Measurements from ENCODE around the gene PATL1.

The PATL1 gene

GRCh38 chr11:59674291-59674690 is 5.5 kb upstream of the PATL1 start:
- no peak overlapping the region for H3K4me3 ChIP-seq (ENCODE audit: insufficient read depth, low read depth, low read length)
- 92 to 100% methylated on average over 1 of the region's 2 CpGs for WGBS, 2 experiments
- H3K27ac ChIP-seq (ENCODE audit: insufficient read depth, low read depth, low read length, poor library complexity, severe bottlenecking), result no peak overlapping the region
- no peaks in the 10 kb centered on the region for H3K9me3 ChIP-seq (ENCODE audit: control insufficient read depth, low read length)
- H3K4me1 ChIP-seq (ENCODE audit: control insufficient read depth, insufficient read depth, low read length), result no peaks in the 10 kb centered on the region
- H3K27me3 ChIP-seq (ENCODE audit: control insufficient read depth, insufficient read depth, low read length, poor library complexity, severe bottlenecking), result no peaks in the 10 kb centered on the region
- H3K36me3 ChIP-seq (ENCODE audit: control insufficient read depth, insufficient read depth, low read length), result no peaks in the 10 kb centered on the region

- WGBS, 2 experiments, result 82 to 96% methylated on average over 2 of the region's 2 CpGs
Measured at GRCh38 chr11:59673291-59673690, 4.5 kb upstream of the PATL1 start.

GRCh38 chr11:59671471-59671870 is 2.6 kb upstream of the PATL1 start:
- Histone ChIP-seq H3K27me3 (ENCODE audit: control insufficient read depth, insufficient read depth, low read length, poor library complexity, severe bottlenecking) (no peaks in the 10 kb centered on the region), H3K9me3 (ENCODE audit: control insufficient read depth, low read length) (no peaks in the 10 kb centered on the region), H3K36me3 (ENCODE audit: control insufficient read depth, insufficient read depth, low read length) (peaks cover 1% of the 10 kb centered on the region), H3K4me3 (ENCODE audit: insufficient read depth, low read depth, low read length) (no peak overlapping the region), H3K4me1 (ENCODE audit: control insufficient read depth, insufficient read depth, low read length) (peaks cover 3% of the 10 kb centered on the region), H3K27ac (ENCODE audit: insufficient read depth, low read depth, low read length, poor library complexity, severe bottlenecking) (no peak overlapping the region)
- WGBS, 2 experiments, result 84 to 94% methylated on average over 8 to 10 of the region's 11 CpGs

More at GRCh38 chr11:59673291-59673690, 4.5 kb upstream of the PATL1 start:
- no peaks in the 10 kb centered on the region for H3K9me3 ChIP-seq (ENCODE audit: control insufficient read depth, low read length)
- no peak overlapping the region for H3K27ac ChIP-seq (ENCODE audit: insufficient read depth, low read depth, low read length, poor library complexity, severe bottlenecking)
- H3K27me3 ChIP-seq (ENCODE audit: control insufficient read depth, insufficient read depth, low read length, poor library complexity, severe bottlenecking), result no peaks in the 10 kb centered on the region
- no peaks in the 10 kb centered on the region for H3K4me1 ChIP-seq (ENCODE audit: control insufficient read depth, insufficient read depth, low read length)
- H3K4me3 ChIP-seq (ENCODE audit: insufficient read depth, low read depth, low read length), result no peak overlapping the region
- H3K36me3 ChIP-seq (ENCODE audit: control insufficient read depth, insufficient read depth, low read length), result no peaks in the 10 kb centered on the region

- Histone ChIP-seq H3K27ac (ENCODE audit: insufficient read depth, low read depth, low read length, poor library complexity, severe bottlenecking) (peak overlapping the region; percentile 98), H3K4me3 (ENCODE audit: insufficient read depth, low read depth, low read length) (peak overlapping the region; percentile 88), H3K4me1 (ENCODE audit: control insufficient read depth, insufficient read depth, low read length) (peaks cover 3% of the 10 kb centered on the region), H3K9me3 (ENCODE audit: control insufficient read depth, low read length) (no peaks in the 10 kb centered on the region), H3K27me3 (ENCODE audit: control insufficient read depth, insufficient read depth, low read length, poor library complexity, severe bottlenecking) (no peaks in the 10 kb centered on the region), H3K36me3 (ENCODE audit: control insufficient read depth, insufficient read depth, low read length) (peaks cover 7% of the 10 kb centered on the region)
- WGBS, 2 experiments, result 16 to 17% methylated on average over 22 of the region's 22 CpGs
Measured at GRCh38 chr11:59669611-59670009, 773 bp upstream of the PATL1 start.

- Histone ChIP-seq H3K4me3 (ENCODE audit: insufficient read depth, low read depth, low read length) (peak overlapping the region; percentile 88), H3K27me3 (ENCODE audit: control insufficient read depth, insufficient read depth, low read length, poor library complexity, severe bottlenecking) (no peaks in the 10 kb centered on the region), H3K4me1 (ENCODE audit: control insufficient read depth, insufficient read depth, low read length) (peaks cover 3% of the 10 kb centered on the region), H3K36me3 (ENCODE audit: control insufficient read depth, insufficient read depth, low read length) (peaks cover 15% of the 10 kb centered on the region), H3K27ac (ENCODE audit: insufficient read depth, low read depth, low read length, poor library complexity, severe bottlenecking) (peak overlapping the region; percentile 98), H3K9me3 (ENCODE audit: control insufficient read depth, low read length) (no peaks in the 10 kb centered on the region)
- 1% methylated on average over 39 of the region's 39 CpGs for WGBS, 2 experiments
Measured at GRCh38 chr11:59668188-59668949, 468 bp downstream of the PATL1 start.

- Histone ChIP-seq H3K4me1 (ENCODE audit: control insufficient read depth, insufficient read depth, low read length) (peaks cover 3% of the 10 kb centered on the region), H3K27ac (ENCODE audit: insufficient read depth, low read depth, low read length, poor library complexity, severe bottlenecking) (no peak overlapping the region), H3K9me3 (ENCODE audit: control insufficient read depth, low read length) (no peaks in the 10 kb centered on the region), H3K4me3 (ENCODE audit: insufficient read depth, low read depth, low read length) (peak overlapping the region; percentile 88), H3K27me3 (ENCODE audit: control insufficient read depth, insufficient read depth, low read length, poor library complexity, severe bottlenecking) (no peaks in the 10 kb centered on the region), H3K36me3 (ENCODE audit: control insufficient read depth, insufficient read depth, low read length) (peaks cover 17% of the 10 kb centered on the region)
- 42 to 49% methylated on average over 3 of the region's 3 CpGs for WGBS, 2 experiments
Measured at GRCh38 chr11:59667812-59668187, 1.0 kb downstream of the PATL1 start.

GRCh38 chr11:59666969-59667368 is 1.9 kb downstream of the PATL1 start:
- Histone ChIP-seq H3K4me1 (ENCODE audit: control insufficient read depth, insufficient read depth, low read length) (peaks cover 3% of the 10 kb centered on the region), H3K36me3 (ENCODE audit: control insufficient read depth, insufficient read depth, low read length) (peaks cover 22% of the 10 kb centered on the region), H3K4me3 (ENCODE audit: insufficient read depth, low read depth, low read length) (no peak overlapping the region), H3K27ac (ENCODE audit: insufficient read depth, low read depth, low read length, poor library complexity, severe bottlenecking) (no peak overlapping the region), H3K9me3 (ENCODE audit: control insufficient read depth, low read length) (no peaks in the 10 kb centered on the region), H3K27me3 (ENCODE audit: control insufficient read depth, insufficient read depth, low read length, poor library complexity, severe bottlenecking) (no peaks in the 10 kb centered on the region)
- WGBS, 2 experiments, result 88 to 100% methylated on average over 1 of the region's 1 CpG

GRCh38 chr11:59660621-59661020 is 8.2 kb downstream of the PATL1 start:
- Histone ChIP-seq H3K27me3 (ENCODE audit: control insufficient read depth, insufficient read depth, low read length, poor library complexity, severe bottlenecking) (no peaks in the 10 kb centered on the region), H3K36me3 (ENCODE audit: control insufficient read depth, insufficient read depth, low read length) (peaks cover 34% of the 10 kb centered on the region), H3K4me1 (ENCODE audit: control insufficient read depth, insufficient read depth, low read length) (no peaks in the 10 kb centered on the region), H3K27ac (ENCODE audit: insufficient read depth, low read depth, low read length, poor library complexity, severe bottlenecking) (no peak overlapping the region), H3K4me3 (ENCODE audit: insufficient read depth, low read depth, low read length) (no peak overlapping the region), H3K9me3 (ENCODE audit: control insufficient read depth, low read length) (no peaks in the 10 kb centered on the region)
- WGBS, 2 experiments, result 94 to 97% methylated on average over 1 of the region's 1 CpG

- no peaks in the 10 kb centered on the region for H3K4me1 ChIP-seq (ENCODE audit: control insufficient read depth, insufficient read depth, low read length)
- H3K36me3 ChIP-seq (ENCODE audit: control insufficient read depth, insufficient read depth, low read length), result peaks cover 41% of the 10 kb centered on the region
- no peak overlapping the region for H3K4me3 ChIP-seq (ENCODE audit: insufficient read depth, low read depth, low read length)
Measured at GRCh38 chr11:59659981-59660380, 8.9 kb downstream of the PATL1 start.

GRCh38 chr11:59658036-59658435 is 10.8 kb downstream of the PATL1 start:
- Histone ChIP-seq H3K9me3 (ENCODE audit: control insufficient read depth, low read length) (no peaks in the 10 kb centered on the region), H3K36me3 (ENCODE audit: control insufficient read depth, insufficient read depth, low read length) (peaks cover 45% of the 10 kb centered on the region), H3K4me3 (ENCODE audit: insufficient read depth, low read depth, low read length) (no peak overlapping the region), H3K27me3 (ENCODE audit: control insufficient read depth, insufficient read depth, low read length, poor library complexity, severe bottlenecking) (no peaks in the 10 kb centered on the region), H3K4me1 (ENCODE audit: control insufficient read depth, insufficient read depth, low read length) (no peaks in the 10 kb centered on the region), H3K27ac (ENCODE audit: insufficient read depth, low read depth, low read length, poor library complexity, severe bottlenecking) (no peak overlapping the region)
- WGBS, 2 experiments, result 92 to 95% methylated on average over 5 of the region's 5 CpGs

More at GRCh38 chr11:59659981-59660380, 8.9 kb downstream of the PATL1 start:
- H3K27ac ChIP-seq (ENCODE audit: insufficient read depth, low read depth, low read length, poor library complexity, severe bottlenecking), result no peak overlapping the region
- no peaks in the 10 kb centered on the region for H3K9me3 ChIP-seq (ENCODE audit: control insufficient read depth, low read length)
- no peaks in the 10 kb centered on the region for H3K27me3 ChIP-seq (ENCODE audit: control insufficient read depth, insufficient read depth, low read length, poor library complexity, severe bottlenecking)
- 81 to 87% methylated on average over 2 of the region's 2 CpGs for WGBS, 2 experiments
